ENCODE data around the gene ACAA1.

GRCh38 chr3:38114875-38115644 is 21.9 kb downstream of the ACAA1 start:
- no peak for TF ChIP-seq CTCF (IDR thresholded peaks at IDR 0.05)
- TF ChIP-seq POLR2AphosphoS5 (IDR thresholded peaks at IDR 0.05; ENCODE audit: low read depth, low read length), result no peak
- TF ChIP-seq REST (IDR thresholded peaks at IDR 0.05; ENCODE audit: insufficient read depth in 1 of 2, low read depth in 2 of 2, low read length in 1 of 2), result no peak
